GM23248 (cell line): ENCODE measurements around the gene SLC36A4. TPM values are rescaled to one million over a fixed set of nuclear protein-coding genes. Genes with fewer than 3 reads are reported as not detected.

Source experiments
- DNase-seq: peaks from one replicate; pipeline ENCODE4 v3.0.0-alpha.2; 2015
- H2AFZ ChIP-seq: fragments of 200-600 bp; sonication (generic); 2 replicates; pipeline ENCODE4 v1.6.1; 2016; ENCODE audit warnings: antibody characterized with exemption
- H3F3A ChIP-seq: fragments of 200-600 bp; sonication (generic); 2 replicates; pipeline ENCODE4 v1.6.1; 2016; ENCODE audit warnings: mild to moderate bottlenecking, antibody characterized with exemption, mixed run types; ENCODE audit not compliant: insufficient read depth
- H3K27ac ChIP-seq: fragments of 200-600 bp; sonication (generic); 2 replicates; pipeline ENCODE4 v1.5.1; 2016; ENCODE audit warnings: mild to moderate bottlenecking
- H3K27me3 ChIP-seq: fragments of 200-600 bp; sonication (generic); replicated peaks from 2 replicates; pipeline ENCODE4 v1.6.1; 2016; ENCODE audit warnings: mild to moderate bottlenecking; ENCODE audit not compliant: insufficient read depth
- H3K36me3 ChIP-seq: fragments of 200-600 bp; sonication (generic); 2 replicates; pipeline ENCODE4 v1.6.1; 2016; ENCODE audit warnings: low read depth, mild to moderate bottlenecking
- H3K4me1 ChIP-seq: fragments of 200-600 bp; sonication (generic); 2 replicates; pipeline ENCODE4 v1.6.1; 2016; ENCODE audit warnings: mild to moderate bottlenecking; ENCODE audit not compliant: insufficient read depth
- H3K4me2 ChIP-seq: fragments of 200-600 bp; sonication (generic); one replicate; pipeline ENCODE4 v1.6.1; 2016; ENCODE audit warnings: mild to moderate bottlenecking; ENCODE audit not compliant: unreplicated experiment
- H3K4me3 ChIP-seq: fragments of 200-600 bp; sonication (generic); 2 replicates; pipeline ENCODE4 v1.5.1; 2016; ENCODE audit warnings: mild to moderate bottlenecking
- H3K79me2 ChIP-seq: fragments of 200-600 bp; sonication (generic); 2 replicates; pipeline ENCODE4 v1.6.1; 2016; ENCODE audit warnings: mild to moderate bottlenecking; ENCODE audit not compliant: insufficient read depth
- H3K9ac ChIP-seq: fragments of 200-600 bp; sonication (generic); 2 replicates; pipeline ENCODE4 v1.6.1; 2016; ENCODE audit warnings: mild to moderate bottlenecking
- H3K9me2 ChIP-seq: fragments of 200-600 bp; sonication (generic); 2 replicates; pipeline ENCODE4 v1.6.1; 2016; ENCODE audit warnings: mixed run types, mild to moderate bottlenecking, moderate library complexity; ENCODE audit not compliant: insufficient read depth
- H3K9me3 ChIP-seq: fragments of 200-600 bp; sonication (generic); one replicate; pipeline ENCODE4 v1.6.1; 2017; ENCODE audit warnings: low read depth
- H4K20me1 ChIP-seq: fragments of 200-600 bp; sonication (generic); 2 replicates; pipeline ENCODE4 v1.6.0; 2016; ENCODE audit not compliant: insufficient read depth
- EZH2 ChIP-seq: fragments of 200-600 bp; sonication (generic); IDR thresholded peaks from 2 replicates; pipeline ENCODE4 v1.6.1; 2018; ENCODE audit warnings: antibody characterized with exemption, mild to moderate bottlenecking; ENCODE audit not compliant: insufficient read depth, poor library complexity, severe bottlenecking
- EZH2phosphoT487 ChIP-seq: fragments of 200-600 bp; sonication (generic); IDR thresholded peaks from 2 replicates; pipeline ENCODE4 v1.6.1; 2018; ENCODE audit warnings: antibody characterized with exemption, moderate library complexity, mild to moderate bottlenecking, low read depth; ENCODE audit not compliant: insufficient read depth
- WGBS, 2 experiments: methylation state at CpG; one replicate each; pipeline ENCODE4 v1.1.6; 2015 to 2017; ENCODE audit warnings: low lambda C conversion rate in 2 of 2, low coverage in 1 of 2; ENCODE audit errors: missing lambda C conversion rate in 2 of 2; 5-methylcytosine and 5-hydroxymethylcytosine counted together
- in situ Hi-C: fragments of 300-500 bp; cut with MboI; formaldehyde crosslinking; loops from 2 replicates; pipeline ENCODE4 v1.15.0; 2020
- polyA plus RNA-seq: library from polyadenylated mRNA; unstranded; fragments of >200 nt; fragmentation: Nextera tagmentation; extraction: Ambion mirVana; gene quantifications from 2 replicates; pipeline ENCODE4 v1.2.1, GENCODE V29; 2016
- total RNA-seq: library from RNA; depleted of rRNA; stranded (reverse); fragments of >200 nt; shearing (Covaris generic); gene quantifications from 2 replicates; pipeline ENCODE4 v1.2.3, GENCODE V29; 2014

SLC36A4 gene
- total and polyA plus RNA-seq, 2 experiments from 2014 or later, result 4.4 to 18.1 TPM

DNA sequence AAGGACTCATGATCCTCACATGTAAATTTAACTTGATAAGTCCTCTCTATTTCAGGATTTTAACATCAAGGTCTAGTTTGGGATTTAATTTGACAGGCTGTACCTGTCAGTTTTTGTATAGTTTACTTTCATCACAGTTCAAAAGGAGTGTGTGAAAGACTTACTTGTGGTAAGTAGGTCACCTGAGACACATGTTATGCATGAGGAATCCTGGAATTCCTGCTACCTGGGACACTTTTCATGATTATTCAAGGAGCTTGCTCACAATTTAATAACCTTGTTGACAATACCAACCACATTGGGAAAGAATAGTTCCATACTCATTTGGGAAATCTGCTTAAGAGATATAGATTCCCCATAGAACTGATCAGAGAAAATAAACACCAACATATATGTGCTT is 15.8 kb upstream of the SLC36A4 start:
- no peaks in the 10 kb centered on the region for H3K27me3 ChIP-seq
- TF ChIP-seq EZH2 (no peak), EZH2phosphoT487 (no peak)
- in situ Hi-C loops, result loop anchor here (5.0 kb wide), 1 partner anchor 261 kb away; no protein-coding TSS in a partner anchor

DNA sequence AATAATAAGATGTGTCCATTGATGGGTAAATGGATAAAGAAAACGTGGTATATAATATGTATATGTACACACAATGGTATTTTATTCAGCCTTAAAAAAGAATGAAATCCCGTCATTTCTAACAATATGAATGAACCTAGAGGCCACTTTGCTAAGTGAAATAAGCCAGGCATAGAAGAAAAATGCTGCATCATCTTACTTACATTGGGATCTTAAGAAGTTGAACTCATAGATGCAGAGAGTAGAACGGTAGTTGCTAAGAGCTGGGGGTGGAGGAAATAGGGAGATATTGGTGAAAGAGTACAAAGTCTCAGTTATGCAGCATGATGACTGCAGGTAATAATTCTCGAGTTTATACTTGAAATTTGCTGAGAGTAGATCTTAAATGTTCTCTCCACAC is 14.3 kb upstream of the SLC36A4 start:
- Histone ChIP-seq H3K4me2 (no peak overlapping the region), H3K4me3 (no peak overlapping the region), H3K4me1 (no peaks in the 10 kb centered on the region), H3K9ac (no peak overlapping the region), H3K9me2 (no peaks in the 10 kb centered on the region), H2AFZ (no peak overlapping the region), H3K27ac (no peak overlapping the region), H3F3A (no peaks in the 10 kb centered on the region), H3K79me2 (no peaks in the 10 kb centered on the region), H3K27me3 (no peaks in the 10 kb centered on the region), H4K20me1 (no peaks in the 10 kb centered on the region), H3K9me3 (no peaks in the 10 kb centered on the region), H3K36me3 (no peaks in the 10 kb centered on the region)
- WGBS, 2 experiments, result 29 to 42% methylated on average over 4 of the region's 4 CpGs
- DNase-seq, result no peak
- no peak for TF ChIP-seq EZH2phosphoT487
- no peak for TF ChIP-seq EZH2
- in situ Hi-C loops, result loop anchor here (5.0 kb wide), 1 partner anchor 260 kb away; no protein-coding TSS in a partner anchor

More for the DNA sequence above, 15.8 kb upstream of the SLC36A4 start:
- Histone ChIP-seq H3K4me2 (no peak overlapping the region), H3K27ac (no peak overlapping the region), H3K4me3 (no peak overlapping the region), H3K9me3 (no peaks in the 10 kb centered on the region), H2AFZ (no peak overlapping the region), H3K79me2 (no peaks in the 10 kb centered on the region), H3F3A (no peaks in the 10 kb centered on the region), H3K4me1 (no peaks in the 10 kb centered on the region), H4K20me1 (no peaks in the 10 kb centered on the region), H3K36me3 (no peaks in the 10 kb centered on the region), H3K9me2 (no peaks in the 10 kb centered on the region), H3K9ac (no peak overlapping the region)
- DNase-seq, result no peak

DNA sequence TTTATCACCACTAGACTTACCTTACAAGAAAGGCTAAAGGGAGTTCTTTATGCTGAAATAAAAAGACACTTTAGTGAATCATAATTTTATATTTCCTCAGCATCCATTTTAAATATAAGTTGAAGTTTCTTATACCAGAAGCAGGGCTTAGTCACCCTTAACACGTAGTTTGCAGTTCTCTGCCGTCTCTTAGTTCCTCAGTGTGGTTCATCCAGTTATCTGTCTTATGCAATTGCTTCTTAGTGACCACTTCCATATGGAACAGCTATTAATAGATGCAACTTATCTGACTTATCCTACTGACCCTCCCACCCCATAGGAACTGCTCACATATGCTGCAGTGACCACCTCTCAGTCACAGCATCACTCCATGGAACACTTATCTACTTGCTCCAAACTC is 11.7 kb upstream of the SLC36A4 start:
- Histone ChIP-seq H2AFZ (no peak overlapping the region), H4K20me1 (no peaks in the 10 kb centered on the region), H3K4me2 (no peak overlapping the region), H3K79me2 (no peaks in the 10 kb centered on the region), H3K9me2 (no peaks in the 10 kb centered on the region), H3K36me3 (no peaks in the 10 kb centered on the region), H3K9ac (no peak overlapping the region), H3K27me3 (no peaks in the 10 kb centered on the region), H3K4me1 (no peaks in the 10 kb centered on the region), H3K9me3 (no peaks in the 10 kb centered on the region), H3K27ac (no peak overlapping the region), H3K4me3 (no peak overlapping the region), H3F3A (no peaks in the 10 kb centered on the region)
- 70 to 75% methylated on average over 2 of the region's 2 CpGs for WGBS, 2 experiments
- TF ChIP-seq EZH2phosphoT487 (no peak), EZH2 (no peak)
- DNase-seq, result no peak
- in situ Hi-C loops, result no loop called here

DNA sequence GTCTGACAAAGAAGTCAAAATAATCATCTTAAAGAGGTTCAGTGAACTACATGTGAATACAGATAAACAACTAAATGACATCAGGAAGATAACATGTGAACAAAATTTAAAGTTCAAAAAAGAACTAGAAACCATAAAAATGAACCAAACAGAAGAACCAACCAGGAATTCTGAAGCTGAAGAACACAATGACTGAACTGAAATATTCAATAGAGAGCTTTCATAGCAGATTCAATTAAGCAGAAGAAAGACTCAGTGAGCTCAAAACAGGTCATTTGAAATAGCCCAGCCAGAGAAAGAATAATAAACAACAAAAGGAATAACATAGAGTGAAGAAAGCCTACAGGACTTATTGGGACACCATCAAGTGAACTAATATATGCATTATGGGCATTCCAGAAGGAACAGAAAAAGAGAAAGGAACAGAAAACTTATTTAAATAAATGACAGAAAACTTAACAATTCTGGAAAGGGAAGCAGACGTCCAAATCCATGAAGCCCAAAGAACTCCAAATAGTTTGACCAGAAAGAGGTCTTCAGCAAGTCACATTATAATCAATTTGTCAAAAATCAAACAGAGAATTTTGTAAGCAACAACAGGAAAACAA is 11.0 kb upstream of the SLC36A4 start:
- Histone ChIP-seq H3K79me2 (no peaks in the 10 kb centered on the region), H3K4me2 (no peak overlapping the region), H3K4me3 (no peak overlapping the region), H3K27ac (no peak overlapping the region), H3K9ac (no peak overlapping the region), H3K36me3 (no peaks in the 10 kb centered on the region), H3K9me3 (no peaks in the 10 kb centered on the region), H3F3A (no peaks in the 10 kb centered on the region), H3K27me3 (no peaks in the 10 kb centered on the region), H3K4me1 (no peaks in the 10 kb centered on the region), H3K9me2 (no peaks in the 10 kb centered on the region), H4K20me1 (no peaks in the 10 kb centered on the region), H2AFZ (no peak overlapping the region)
- WGBS, 2 experiments, result 0 to 13% methylated on average over 1 of the region's 1 CpG
- no peak for DNase-seq
- in situ Hi-C loops, result no loop called here
- TF ChIP-seq EZH2 (no peak), EZH2phosphoT487 (no peak)

DNA sequence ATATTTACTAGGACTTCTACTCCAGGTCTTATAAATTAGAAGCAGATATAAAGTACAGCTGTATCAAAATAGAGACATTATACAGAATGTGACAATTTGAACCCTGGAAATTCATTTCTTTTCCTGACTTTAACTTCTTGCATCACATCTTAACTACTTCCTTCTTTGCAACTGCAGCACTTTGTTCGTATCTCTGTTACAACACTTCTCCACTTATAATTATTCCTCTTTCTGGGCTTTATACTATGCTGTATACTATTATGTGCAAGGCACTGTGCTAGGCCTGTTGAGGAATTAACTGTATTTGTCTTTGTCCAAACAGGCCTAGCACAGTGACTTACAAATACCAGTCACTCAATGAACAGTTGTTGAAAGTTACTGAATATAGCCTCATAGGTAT is 1.8 kb upstream of the SLC36A4 start:
- DNase-seq, result no peak
- Histone ChIP-seq H3K4me1 (no peaks in the 10 kb centered on the region), H3K27ac (no peak overlapping the region), H3K36me3 (no peaks in the 10 kb centered on the region), H4K20me1 (no peaks in the 10 kb centered on the region), H3F3A (no peaks in the 10 kb centered on the region), H3K4me2 (no peak overlapping the region), H3K9ac (no peak overlapping the region), H3K27me3 (no peaks in the 10 kb centered on the region), H3K4me3 (no peak overlapping the region), H3K9me3 (no peaks in the 10 kb centered on the region), H3K79me2 (peaks cover 24% of the 10 kb centered on the region), H3K9me2 (no peaks in the 10 kb centered on the region), H2AFZ (no peak overlapping the region)
- WGBS, 2 experiments, result 77 to 84% methylated on average over 1 of the region's 1 CpG
- in situ Hi-C loops, result no loop called here
- TF ChIP-seq EZH2phosphoT487 (no peak), EZH2 (no peak)
